ENCODE measurements around the gene MDK. TPM values are rescaled to one million over a fixed set of nuclear protein-coding genes. Genes with fewer than 3 reads are reported as not detected.
A peak's percentile ranks its signal among the peaks of the same experiment; 100 is the strongest.

Gene MDK
- total and polyA plus RNA-seq, 2 of the 13 experiments (the other 11 are each of a cell fraction or from before 2014, with no cell fraction given) = 312 to 407 TPM

- no peak for TF ChIP-seq ZHX2 (IDR thresholded peaks at IDR 0.05; ENCODE audit: low read depth)
- no peak for TF ChIP-seq ZHX2 (CRISPR knock-in tag; IDR thresholded peaks at IDR 0.05; ENCODE audit: borderline replicate concordance)
- peak; percentile 90 for TF ChIP-seq SAP130 (CRISPR knock-in tag; IDR thresholded peaks at IDR 0.05; ENCODE audit: low read depth)
- no peak for TF ChIP-seq ZNF879 (CRISPR knock-in tag; IDR thresholded peaks at IDR 0.05)
- no peak for TF ChIP-seq TBX3 (IDR thresholded peaks at IDR 0.05; ENCODE audit: borderline replicate concordance)
- no peak; the same call in 1 of the 2 replicates for TF ChIP-seq CSRNP1 (CRISPR knock-in tag; IDR thresholded peaks at IDR 0.05)
- TF ChIP-seq SP1 (IDR thresholded peaks at IDR 0.05) = no peak
- TF ChIP-seq SP1 (CRISPR knock-in tag; IDR thresholded peaks at IDR 0.05) = peak; percentile 15; the same call in 1 of the 2 replicates
- no peak for TF ChIP-seq LCORL (IDR thresholded peaks at IDR 0.05)
- TF ChIP-seq LCORL (CRISPR knock-in tag; IDR thresholded peaks at IDR 0.05) = peak; percentile 88
- TF ChIP-seq ZNF777 (CRISPR knock-in tag; IDR thresholded peaks at IDR 0.05) = peak; percentile 92
- peak; percentile 43; the same call in 1 of the 2 replicates for TF ChIP-seq ERF (CRISPR knock-in tag; IDR thresholded peaks at IDR 0.05)
- TF ChIP-seq ZNF414 (CRISPR knock-in tag; IDR thresholded peaks at IDR 0.05) = peak; percentile 59; the same call in 1 of the 2 replicates
- no peak for TF ChIP-seq SOX13 (IDR thresholded peaks at IDR 0.05)
- TF ChIP-seq SOX13 (CRISPR knock-in tag; conservative IDR thresholded peaks at IDR 0.05 in 1 of 2, IDR thresholded peaks at IDR 0.05 in 1 of 2) = peak in 1 of 2 experiments; percentile 87; a peak in 2 of 4 replicates
- TF ChIP-seq KAT7 (CRISPR knock-in tag; IDR thresholded peaks at IDR 0.05; ENCODE audit: borderline replicate concordance) = no peak
- 0 out of 2 replicates have a peak, but pooled peaks have one; percentile 67 for TF ChIP-seq ZIK1 (CRISPR knock-in tag; IDR thresholded peaks at IDR 0.05; ENCODE audit: borderline replicate concordance, low read depth)
- TF ChIP-seq CC2D1A (CRISPR knock-in tag; IDR thresholded peaks at IDR 0.05) = no peak
- TF ChIP-seq ZNF20 (CRISPR knock-in tag; IDR thresholded peaks at IDR 0.05) = no peak
- no peak for TF ChIP-seq ZNF530 (CRISPR knock-in tag; IDR thresholded peaks at IDR 0.05; ENCODE audit: low read depth)
- no peak for TF ChIP-seq NFE2L2 (IDR thresholded peaks at IDR 0.05; ENCODE audit: low read length)
- no peak; the same call in 1 of the 2 replicates for TF ChIP-seq ZNF740 (CRISPR knock-in tag; IDR thresholded peaks at IDR 0.05)
These were observed 975 bp upstream of the MDK start (continued) for GRCh38 chr11:46380340-46381047.

Measured in HepG2 (cell line).